HG03378 (cell line): ENCODE data around the gene RFX1.
"Not testable (repeated sequence)": the region's sequence is repeated elsewhere in the genome, so short reads cannot be mapped to it uniquely, and the experiment has no call there.

ENCODE experiments used
- ATAC-seq: cut with Tn5 transposase; IDR thresholded peaks from one replicate; pipeline ENCODE4 v1.9.1; 2021; ENCODE audit warnings: mild to moderate bottlenecking, moderate library complexity; ENCODE audit not compliant: unreplicated experiment

The RFX1 gene

GRCh38 chr19:14006085-14006765 is at the start of gene RFX1:
RFX1 (minus strand) TSS chr19:14006320; CDS start chr19:13993843, 12,477 bp downstream.
- peak; percentile 79 for ATAC-seq

GRCh38 chr19:14055396-14055795 is 49.3 kb upstream of the RFX1 start:
- ATAC-seq = no peak

DNA sequence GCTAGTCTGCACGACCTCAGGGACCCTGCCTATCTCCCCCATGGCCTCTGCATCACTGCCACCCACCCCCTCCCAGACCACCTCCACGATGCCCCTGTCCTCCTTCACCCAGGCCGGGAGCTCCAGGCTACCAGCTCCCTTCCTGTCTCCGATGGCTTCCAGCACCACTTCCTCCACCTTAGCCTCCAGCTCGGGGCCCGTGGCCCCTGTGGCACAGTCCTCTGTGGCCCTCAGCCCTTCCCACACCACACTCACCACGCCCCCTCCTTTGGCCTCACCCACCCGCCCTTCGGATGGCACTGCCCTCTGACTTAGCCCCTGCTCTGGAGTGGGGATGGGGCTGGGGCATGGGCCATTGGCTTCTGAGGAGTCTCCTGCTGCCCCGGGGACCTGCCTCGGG is 48.6 kb upstream of the RFX1 start:
- ATAC-seq = no peak

GRCh38 chr19:14054099-14054498 is 48.0 kb upstream of the RFX1 start:
- ATAC-seq = no peak

DNA sequence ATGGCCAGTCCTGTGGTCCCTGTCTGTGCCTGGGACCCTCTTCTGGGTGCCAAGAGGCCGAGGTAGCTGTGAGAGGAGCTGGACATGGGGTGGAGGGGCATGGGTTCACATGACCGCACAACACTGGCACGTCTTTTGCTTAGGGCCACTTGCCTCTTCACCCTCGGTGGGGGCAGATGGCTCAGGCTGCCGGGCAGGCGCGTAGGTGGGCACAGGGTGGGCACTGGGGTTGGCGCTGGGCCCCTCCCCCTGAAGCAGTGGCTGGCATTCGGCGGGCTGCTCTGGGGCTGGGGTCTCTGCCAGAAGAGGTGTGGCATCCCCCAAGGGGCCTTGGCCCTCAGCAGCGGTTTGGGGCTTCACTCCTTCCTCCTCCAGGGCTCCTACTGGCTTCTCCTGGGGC is 47.4 kb upstream of the RFX1 start:
- ATAC-seq = no peak

GRCh38 chr19:14053032-14053431 is 46.9 kb upstream of the RFX1 start:
- ATAC-seq = no peak

GRCh38 chr19:14052470-14052869 is 46.4 kb upstream of the RFX1 start:
- no peak for ATAC-seq

DNA sequence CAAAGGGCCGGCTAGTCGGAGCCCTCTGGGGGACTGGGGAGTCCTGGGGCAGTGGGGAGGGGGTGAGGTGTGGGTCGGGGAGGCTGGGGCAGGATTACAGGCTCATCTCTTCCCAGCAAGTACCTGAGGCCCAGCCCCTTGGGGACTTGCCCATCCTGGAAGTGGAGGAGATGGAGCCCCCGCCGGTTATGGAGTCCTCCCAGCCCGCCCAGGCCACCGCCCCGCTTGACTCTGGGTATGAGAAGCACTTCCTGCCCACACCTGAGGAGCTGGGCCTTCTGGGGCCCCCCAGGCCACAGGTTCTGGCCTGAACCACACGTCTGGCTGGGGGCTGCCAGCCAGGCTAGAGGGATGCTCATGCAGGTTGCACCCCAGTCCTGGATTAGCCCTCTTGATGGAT is 45.9 kb upstream of the RFX1 start:
- ATAC-seq = no peak

DNA sequence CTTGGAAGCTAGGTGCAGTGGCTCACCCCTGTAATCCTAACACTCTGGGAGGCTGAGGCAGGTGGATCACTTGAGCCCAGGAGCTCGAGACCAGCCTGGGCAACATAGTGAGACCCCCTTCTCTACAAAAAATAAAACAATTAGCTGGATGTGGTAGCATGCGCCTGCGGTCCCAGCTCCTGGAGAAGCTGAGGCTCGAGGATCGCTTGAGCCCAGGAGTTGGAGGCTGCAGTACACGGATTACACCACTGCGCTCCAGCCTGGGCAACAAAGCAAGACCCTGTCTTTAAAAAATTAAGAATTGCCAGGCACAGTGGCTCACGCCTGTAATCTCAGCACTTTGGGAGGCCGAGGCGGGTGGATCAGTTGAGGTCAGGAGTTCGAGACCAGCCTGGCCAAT is 44.8 kb upstream of the RFX1 start:
- ATAC-seq = not testable (repeated sequence)

DNA sequence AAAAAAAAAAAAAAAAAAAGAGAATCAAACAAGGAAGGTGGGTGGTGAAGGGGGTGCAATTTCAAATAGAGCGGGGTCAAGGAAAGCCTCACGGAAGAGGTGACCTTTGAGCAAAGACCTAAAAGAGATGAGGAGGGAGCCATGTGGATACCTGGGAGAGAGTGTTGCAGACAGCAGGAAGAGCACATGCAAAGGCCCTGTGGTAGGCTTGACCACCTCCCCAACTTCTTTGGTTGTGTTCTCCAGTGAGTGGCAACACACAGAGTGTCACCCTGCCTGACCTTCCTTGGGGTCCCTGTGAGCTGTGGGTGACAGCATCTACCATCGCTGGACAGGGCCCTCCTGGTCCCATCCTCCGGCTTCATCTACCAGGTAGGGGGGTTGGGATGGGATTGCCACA is 44.4 kb upstream of the RFX1 start:
- no peak for ATAC-seq

DNA sequence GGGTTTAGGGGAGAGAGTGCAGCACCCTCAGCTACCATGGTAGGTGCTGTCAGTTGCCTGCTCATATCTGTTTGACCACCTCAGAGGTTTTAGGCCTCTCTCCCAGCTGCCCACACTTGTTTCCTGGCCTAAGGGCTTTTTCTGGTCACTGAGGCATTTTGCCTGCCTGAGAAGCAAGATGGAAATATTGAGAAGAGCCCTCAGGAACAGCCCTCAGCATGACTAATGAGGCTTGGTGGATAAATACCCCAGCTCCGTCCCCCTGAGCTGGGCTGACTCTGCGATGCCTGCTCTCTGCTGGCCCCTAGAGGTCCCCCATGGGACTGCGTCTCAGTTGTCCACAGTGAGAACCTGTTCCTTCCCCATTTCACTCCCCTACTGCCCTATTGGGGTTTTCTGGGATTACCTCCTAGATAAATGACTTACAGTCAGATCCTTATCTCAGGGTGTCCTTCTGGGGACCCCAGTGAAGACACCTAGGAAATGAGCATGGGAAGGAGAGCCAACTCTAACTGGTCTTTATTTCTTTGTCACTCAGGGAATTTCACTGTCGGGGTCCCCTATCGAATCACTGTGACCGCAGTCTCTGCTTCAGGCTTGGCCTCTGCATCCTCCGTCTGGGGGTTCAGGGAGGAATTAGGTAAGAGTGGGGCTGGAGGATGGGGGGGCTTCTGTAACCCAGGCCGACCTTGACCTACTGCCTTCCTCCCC is 42.5 kb upstream of the RFX1 start:
- ATAC-seq = no peak

DNA sequence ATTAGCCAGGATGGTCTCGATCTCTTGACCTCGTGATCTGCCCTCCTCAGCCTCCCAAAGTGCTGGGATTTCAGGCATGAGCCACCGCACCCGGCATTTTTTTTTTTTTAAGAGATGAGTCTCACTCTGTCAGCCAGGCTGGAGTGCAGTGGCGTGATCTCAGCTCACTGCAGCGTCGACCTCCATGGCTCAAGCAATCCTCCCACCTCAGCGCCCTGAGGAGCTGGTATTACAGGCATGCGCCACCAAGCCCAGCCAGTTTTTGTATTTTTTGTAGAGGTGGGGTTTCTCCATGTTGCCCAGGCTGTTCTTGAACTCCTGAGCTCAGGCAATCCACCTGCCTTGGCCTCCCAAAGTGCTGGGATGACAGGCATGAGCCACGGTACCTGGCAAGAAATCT is 41.7 kb upstream of the RFX1 start:
- ATAC-seq = not testable (repeated sequence)

- ATAC-seq = not testable (repeated sequence)
These were observed 36.8 kb upstream of the RFX1 start for GRCh38 chr19:14042659-14043608.

- ATAC-seq = no peak
These were observed 33.1 kb upstream of the RFX1 start for GRCh38 chr19:14039181-14039580.

GRCh38 chr19:14035706-14036105 is 29.6 kb upstream of the RFX1 start:
- ATAC-seq = no peak

DNA sequence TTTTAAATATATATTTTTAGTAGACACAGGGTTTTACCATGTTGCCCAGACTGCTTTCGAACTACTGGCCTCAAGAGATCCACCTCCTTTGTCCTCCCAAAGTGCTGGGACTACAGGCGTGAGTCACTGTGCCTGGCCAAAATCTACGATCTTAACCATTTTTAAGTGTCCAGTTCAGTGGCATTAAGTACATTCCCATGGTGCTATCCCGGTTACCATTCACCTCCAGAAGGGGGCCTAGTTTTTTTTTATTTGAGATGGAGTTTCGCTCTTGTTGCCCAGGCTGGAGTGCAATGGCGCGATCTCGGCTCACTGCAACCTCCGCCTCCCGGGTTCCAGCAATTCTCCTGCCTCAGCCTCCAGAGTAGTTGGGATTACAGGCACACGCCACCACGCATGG is 29.0 kb upstream of the RFX1 start:
- ATAC-seq = not testable (repeated sequence)

DNA sequence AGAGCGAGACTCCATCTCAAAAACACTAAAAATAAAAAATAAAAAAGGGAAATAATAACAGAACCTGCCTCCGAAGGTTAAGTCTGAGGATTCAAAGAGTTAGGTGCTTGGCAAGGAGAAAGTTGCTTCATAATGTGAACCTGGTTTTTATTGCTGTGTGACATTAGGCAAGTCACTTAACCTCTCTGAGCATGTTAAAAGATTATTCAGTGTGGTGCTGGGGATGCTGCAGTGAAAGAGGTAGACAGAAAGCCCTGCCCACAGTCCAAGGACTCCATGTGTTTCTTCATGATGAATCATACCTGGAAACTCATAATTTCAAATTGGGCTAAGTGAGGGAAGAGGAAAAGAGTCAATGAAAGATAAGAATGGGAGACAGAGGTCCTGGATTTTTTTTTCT is 27.8 kb upstream of the RFX1 start:
- no peak for ATAC-seq

GRCh38 chr19:14031719-14032480 is 25.8 kb upstream of the RFX1 start, which contains the start of gene IL27RA:
IL27RA (plus strand) TSS chr19:14031762; CDS start chr19:14031873, 111 bp downstream.
- ATAC-seq = no peak

GRCh38 chr19:14030997-14031718 is 25.0 kb upstream of the RFX1 start:
- no peak for ATAC-seq

DNA sequence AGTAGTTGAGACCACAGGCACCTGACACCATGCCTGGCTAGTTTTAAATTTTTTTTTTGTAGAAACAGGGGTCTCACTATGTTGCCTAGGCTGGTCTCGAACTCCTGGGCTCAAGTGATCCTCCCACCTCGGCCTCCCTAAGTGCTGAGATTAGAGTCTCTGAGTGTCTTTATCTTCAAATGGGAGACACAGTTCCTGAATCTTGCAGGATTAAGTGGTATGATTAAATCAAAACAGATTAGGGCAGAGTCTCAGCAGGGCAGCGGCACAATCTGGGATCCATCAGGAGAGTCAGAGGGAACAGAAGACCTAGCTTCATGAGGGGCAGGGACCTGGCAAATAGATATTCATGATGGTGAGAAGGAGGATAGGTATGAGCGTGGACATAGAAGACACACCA is 22.8 kb upstream of the RFX1 start:
- no peak for ATAC-seq
